Loucy (cell line): ENCODE measurements around the gene CD300LG.

ENCODE experiments used
- EZH2phosphoT487 ChIP-seq: fragments of 200-600 bp; IDR thresholded peaks from 2 replicates; pipeline ENCODE4 v1.6.1; 2018; ENCODE audit warnings: antibody characterized with exemption, mild to moderate bottlenecking, moderate library complexity, borderline replicate concordance
- TF ChIP-seq, protein P1 (sequence below): fragments of 200-600 bp; sonication (generic); conservative IDR thresholded peaks from 2 replicates; pipeline ENCODE4 v1.5.1; 2014; ENCODE audit warnings: mild to moderate bottlenecking, antibody characterized with exemption, low read length

DNA sequence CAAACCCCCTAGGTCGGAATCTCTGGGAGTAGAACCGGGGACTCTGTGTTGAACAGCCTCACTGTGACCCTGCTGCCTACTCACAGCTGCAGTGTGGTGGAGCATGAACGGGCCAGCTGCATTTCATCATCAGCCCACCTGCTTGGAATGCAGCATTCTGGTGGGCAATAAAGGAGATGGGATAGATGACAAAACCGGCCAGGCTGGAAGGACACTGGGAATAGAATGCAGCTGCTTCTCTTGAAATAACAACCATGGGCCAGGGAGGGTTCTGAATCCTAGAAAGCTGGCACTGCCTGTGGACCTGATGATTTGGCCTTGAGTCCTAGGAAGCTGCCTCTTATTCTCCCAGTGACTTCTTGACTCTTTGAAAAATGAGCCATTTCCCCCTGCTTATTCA is 43.2 kb upstream of the CD300LG start:
- no peak for TF ChIP-seq EZH2phosphoT487
- TF ChIP-seq, protein P1, sequence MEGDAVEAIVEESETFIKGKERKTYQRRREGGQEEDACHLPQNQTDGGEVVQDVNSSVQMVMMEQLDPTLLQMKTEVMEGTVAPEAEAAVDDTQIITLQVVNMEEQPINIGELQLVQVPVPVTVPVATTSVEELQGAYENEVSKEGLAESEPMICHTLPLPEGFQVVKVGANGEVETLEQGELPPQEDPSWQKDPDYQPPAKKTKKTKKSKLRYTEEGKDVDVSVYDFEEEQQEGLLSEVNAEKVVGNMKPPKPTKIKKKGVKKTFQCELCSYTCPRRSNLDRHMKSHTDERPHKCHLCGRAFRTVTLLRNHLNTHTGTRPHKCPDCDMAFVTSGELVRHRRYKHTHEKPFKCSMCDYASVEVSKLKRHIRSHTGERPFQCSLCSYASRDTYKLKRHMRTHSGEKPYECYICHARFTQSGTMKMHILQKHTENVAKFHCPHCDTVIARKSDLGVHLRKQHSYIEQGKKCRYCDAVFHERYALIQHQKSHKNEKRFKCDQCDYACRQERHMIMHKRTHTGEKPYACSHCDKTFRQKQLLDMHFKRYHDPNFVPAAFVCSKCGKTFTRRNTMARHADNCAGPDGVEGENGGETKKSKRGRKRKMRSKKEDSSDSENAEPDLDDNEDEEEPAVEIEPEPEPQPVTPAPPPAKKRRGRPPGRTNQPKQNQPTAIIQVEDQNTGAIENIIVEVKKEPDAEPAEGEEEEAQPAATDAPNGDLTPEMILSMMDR: no peak
